ENCODE results near the gene TMPRSS2.

TMPRSS2 gene

DNA sequence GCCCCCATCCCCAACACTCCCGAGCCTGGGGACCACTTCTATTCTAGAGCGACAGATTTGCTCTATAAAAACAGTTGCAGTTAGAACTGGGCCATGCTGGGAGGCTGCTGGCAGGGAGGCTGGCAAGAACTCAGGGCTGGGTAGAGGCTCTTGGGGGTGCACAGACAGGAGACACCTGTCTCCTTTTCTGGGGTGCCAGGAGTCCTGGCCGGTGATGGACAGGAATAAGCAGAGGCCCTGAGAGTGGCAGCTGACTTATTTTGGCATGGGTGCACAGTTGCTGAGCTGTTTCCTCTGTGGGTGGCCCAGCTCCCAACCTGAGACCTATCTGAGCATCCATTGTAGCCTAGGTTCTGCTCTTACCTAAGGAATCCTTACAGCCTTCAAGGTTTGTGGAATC lies 39.2 kb upstream of the TMPRSS2 start:
- TF ChIP-seq TAF1 (IDR thresholded peaks at IDR 0.05; ENCODE audit: borderline replicate concordance, insufficient read depth, low read length), result no peak
- TF ChIP-seq, protein P1, sequence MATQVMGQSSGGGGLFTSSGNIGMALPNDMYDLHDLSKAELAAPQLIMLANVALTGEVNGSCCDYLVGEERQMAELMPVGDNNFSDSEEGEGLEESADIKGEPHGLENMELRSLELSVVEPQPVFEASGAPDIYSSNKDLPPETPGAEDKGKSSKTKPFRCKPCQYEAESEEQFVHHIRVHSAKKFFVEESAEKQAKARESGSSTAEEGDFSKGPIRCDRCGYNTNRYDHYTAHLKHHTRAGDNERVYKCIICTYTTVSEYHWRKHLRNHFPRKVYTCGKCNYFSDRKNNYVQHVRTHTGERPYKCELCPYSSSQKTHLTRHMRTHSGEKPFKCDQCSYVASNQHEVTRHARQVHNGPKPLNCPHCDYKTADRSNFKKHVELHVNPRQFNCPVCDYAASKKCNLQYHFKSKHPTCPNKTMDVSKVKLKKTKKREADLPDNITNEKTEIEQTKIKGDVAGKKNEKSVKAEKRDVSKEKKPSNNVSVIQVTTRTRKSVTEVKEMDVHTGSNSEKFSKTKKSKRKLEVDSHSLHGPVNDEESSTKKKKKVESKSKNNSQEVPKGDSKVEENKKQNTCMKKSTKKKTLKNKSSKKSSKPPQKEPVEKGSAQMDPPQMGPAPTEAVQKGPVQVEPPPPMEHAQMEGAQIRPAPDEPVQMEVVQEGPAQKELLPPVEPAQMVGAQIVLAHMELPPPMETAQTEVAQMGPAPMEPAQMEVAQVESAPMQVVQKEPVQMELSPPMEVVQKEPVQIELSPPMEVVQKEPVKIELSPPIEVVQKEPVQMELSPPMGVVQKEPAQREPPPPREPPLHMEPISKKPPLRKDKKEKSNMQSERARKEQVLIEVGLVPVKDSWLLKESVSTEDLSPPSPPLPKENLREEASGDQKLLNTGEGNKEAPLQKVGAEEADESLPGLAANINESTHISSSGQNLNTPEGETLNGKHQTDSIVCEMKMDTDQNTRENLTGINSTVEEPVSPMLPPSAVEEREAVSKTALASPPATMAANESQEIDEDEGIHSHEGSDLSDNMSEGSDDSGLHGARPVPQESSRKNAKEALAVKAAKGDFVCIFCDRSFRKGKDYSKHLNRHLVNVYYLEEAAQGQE (IDR thresholded peaks at IDR 0.05; ENCODE audit: insufficient read depth in 1 of 2, low read depth in 2 of 2, low read length in 2 of 2), result no peak
- no peak for TF ChIP-seq SIN3A (IDR thresholded peaks at IDR 0.05; ENCODE audit: borderline replicate concordance, insufficient read depth, low read length)
- TF ChIP-seq FOXP2 (optimal IDR thresholded peaks at IDR 0.05; ENCODE audit: borderline replicate concordance, extremely low read depth, extremely low read length, insufficient read depth), result no peak
- TF ChIP-seq POLR2AphosphoS5 (IDR thresholded peaks at IDR 0.05; ENCODE audit: low read depth, low read length), result no peak

DNA sequence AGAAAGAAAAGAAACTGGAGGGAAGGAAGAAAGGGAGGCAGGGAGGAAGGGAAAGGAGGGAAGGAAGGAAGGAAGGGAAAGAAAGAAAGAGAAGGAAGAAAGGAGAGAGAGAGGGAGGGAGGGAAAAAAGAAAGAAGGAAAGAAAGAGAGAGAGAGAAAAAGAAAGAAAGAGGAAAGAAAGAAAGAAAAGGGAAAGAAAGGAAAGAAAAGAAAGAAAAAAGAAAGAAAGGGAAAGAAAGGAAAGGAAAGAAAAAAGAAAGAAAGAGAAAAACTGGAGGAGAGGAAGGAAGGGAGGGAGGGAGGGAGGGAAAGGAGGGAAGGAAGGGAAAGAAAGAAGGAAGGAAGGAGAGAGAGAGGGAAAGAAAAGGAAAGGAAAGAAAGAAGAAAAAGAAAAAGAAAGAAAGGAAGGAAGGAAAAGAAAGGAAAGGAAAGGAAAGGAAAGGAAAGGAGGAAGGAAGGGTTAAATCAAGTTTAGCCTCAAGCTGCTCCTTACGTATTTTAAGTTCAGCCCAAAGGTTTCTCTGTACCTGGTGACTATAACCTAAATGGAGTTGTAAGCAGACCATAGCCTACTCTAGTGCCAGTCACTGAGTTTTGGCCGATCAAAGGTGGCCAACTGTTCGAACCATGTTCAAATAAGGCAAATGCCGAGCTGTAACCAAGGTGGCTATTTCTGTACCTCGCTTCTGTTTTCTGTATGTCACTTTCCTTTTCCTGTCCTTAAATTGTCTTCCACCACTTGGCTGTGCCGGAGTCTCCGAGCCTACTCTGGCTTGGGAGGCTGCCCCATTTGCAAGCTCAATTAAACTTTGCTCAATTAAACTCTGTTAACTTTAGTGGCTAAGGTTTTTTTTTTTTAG lies 37.8 kb upstream of the TMPRSS2 start:
- TF ChIP-seq FOXP2 (optimal IDR thresholded peaks at IDR 0.05; ENCODE audit: borderline replicate concordance, extremely low read depth, extremely low read length, insufficient read depth), result no peak
- TF ChIP-seq POLR2AphosphoS5 (IDR thresholded peaks at IDR 0.05; ENCODE audit: low read depth, low read length), result no peak
- no peak for TF ChIP-seq TAF1 (IDR thresholded peaks at IDR 0.05; ENCODE audit: borderline replicate concordance, insufficient read depth, low read length)
- TF ChIP-seq, protein P1 (IDR thresholded peaks at IDR 0.05; ENCODE audit: insufficient read depth in 1 of 2, low read depth in 2 of 2, low read length in 2 of 2), result no peak
- TF ChIP-seq SIN3A (IDR thresholded peaks at IDR 0.05; ENCODE audit: borderline replicate concordance, insufficient read depth, low read length), result no peak

DNA sequence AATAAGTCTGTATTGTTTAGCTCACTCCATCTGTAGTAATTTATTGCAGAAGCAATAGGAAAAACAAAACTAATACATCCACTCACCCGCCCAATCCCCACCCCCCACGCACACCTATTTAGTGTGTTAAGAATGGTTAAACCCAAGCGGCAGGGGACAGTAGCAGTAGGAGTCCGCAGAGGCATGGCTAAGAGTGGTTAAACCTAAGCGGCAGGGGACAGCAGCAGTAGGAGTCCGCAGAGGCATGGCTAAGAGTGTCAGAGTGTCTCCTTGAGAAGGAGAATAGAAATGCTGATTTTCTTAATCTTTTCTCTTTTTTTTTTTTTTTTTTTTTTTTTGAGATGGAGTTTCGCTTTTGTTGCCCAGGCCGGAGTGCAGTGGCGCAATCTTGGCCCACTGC lies 34.8 kb upstream of the TMPRSS2 start:
- no peak for TF ChIP-seq TAF1 (IDR thresholded peaks at IDR 0.05; ENCODE audit: borderline replicate concordance, insufficient read depth, low read length)
- no peak for TF ChIP-seq SIN3A (IDR thresholded peaks at IDR 0.05; ENCODE audit: borderline replicate concordance, insufficient read depth, low read length)

DNA sequence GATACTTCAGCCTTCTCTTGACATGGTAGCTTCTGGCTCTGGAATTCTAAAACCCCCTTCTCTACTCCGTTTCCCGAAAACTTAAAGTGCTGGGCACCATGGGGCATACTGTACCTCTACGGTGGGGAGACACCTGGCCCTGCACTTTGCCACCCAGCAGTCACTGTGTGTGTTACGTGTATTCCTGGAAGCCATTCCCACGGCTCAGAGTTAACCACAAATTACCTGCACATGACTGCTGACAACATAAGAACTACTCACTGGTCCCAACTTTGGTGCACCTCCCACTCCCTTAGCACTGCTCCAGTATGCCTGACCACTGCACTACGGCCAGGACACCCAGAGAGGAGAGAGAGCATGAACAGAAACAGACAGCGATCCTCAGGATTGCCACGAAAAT lies 29.4 kb upstream of the TMPRSS2 start:
- TF ChIP-seq, protein P1 (IDR thresholded peaks at IDR 0.05; ENCODE audit: insufficient read depth in 1 of 2, low read depth in 2 of 2, low read length in 2 of 2), result no peak
- TF ChIP-seq POLR2AphosphoS5 (IDR thresholded peaks at IDR 0.05; ENCODE audit: low read depth, low read length), result no peak
- TF ChIP-seq TAF1 (IDR thresholded peaks at IDR 0.05; ENCODE audit: borderline replicate concordance, insufficient read depth, low read length), result no peak
- TF ChIP-seq FOXP2 (optimal IDR thresholded peaks at IDR 0.05; ENCODE audit: borderline replicate concordance, extremely low read depth, extremely low read length, insufficient read depth), result no peak
- TF ChIP-seq SIN3A (IDR thresholded peaks at IDR 0.05; ENCODE audit: borderline replicate concordance, insufficient read depth, low read length), result no peak

DNA sequence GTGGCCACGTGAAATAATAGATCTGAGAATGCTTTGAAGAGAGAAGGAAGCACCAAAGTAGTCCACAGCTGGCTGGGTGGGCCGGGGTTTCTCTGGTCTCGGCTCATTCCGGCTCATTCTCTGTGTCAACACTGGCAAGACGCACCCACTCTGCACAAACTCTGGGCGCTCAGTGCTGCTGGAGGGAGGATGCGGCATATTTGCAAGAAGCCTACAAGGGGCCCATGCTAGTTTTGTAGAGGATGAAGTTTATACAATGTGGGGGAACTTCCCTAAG lies 28.8 kb upstream of the TMPRSS2 start:
- TF ChIP-seq, protein P1 (IDR thresholded peaks at IDR 0.05; ENCODE audit: insufficient read depth in 1 of 2, low read depth in 2 of 2, low read length in 2 of 2), result no peak
- TF ChIP-seq FOXP2 (optimal IDR thresholded peaks at IDR 0.05; ENCODE audit: borderline replicate concordance, extremely low read depth, extremely low read length, insufficient read depth), result no peak
- no peak for TF ChIP-seq SIN3A (IDR thresholded peaks at IDR 0.05; ENCODE audit: borderline replicate concordance, insufficient read depth, low read length)
- TF ChIP-seq POLR2AphosphoS5 (IDR thresholded peaks at IDR 0.05; ENCODE audit: low read depth, low read length), result no peak
- no peak for TF ChIP-seq TAF1 (IDR thresholded peaks at IDR 0.05; ENCODE audit: borderline replicate concordance, insufficient read depth, low read length)
